RPMI7951 (cell line): ENCODE data around the gene A3GALT2. TPM values are rescaled to one million over a fixed set of nuclear protein-coding genes. Genes with fewer than 3 reads are reported as not detected.

Source experiments
- DNase-seq: peaks from one replicate; pipeline ENCODE4 v3.0.0-alpha.2; 2012; ENCODE audit warnings: low read depth
- total RNA-seq: library from RNA; depleted of rRNA; stranded (reverse); fragments of >200 nt; shearing (Covaris generic); gene quantifications from 2 replicates; pipeline ENCODE4 v1.2.3, GENCODE V29; 2014; rRNA removed

A3GALT2 gene
- not detected in 2 replicates for total RNA-seq

DNA sequence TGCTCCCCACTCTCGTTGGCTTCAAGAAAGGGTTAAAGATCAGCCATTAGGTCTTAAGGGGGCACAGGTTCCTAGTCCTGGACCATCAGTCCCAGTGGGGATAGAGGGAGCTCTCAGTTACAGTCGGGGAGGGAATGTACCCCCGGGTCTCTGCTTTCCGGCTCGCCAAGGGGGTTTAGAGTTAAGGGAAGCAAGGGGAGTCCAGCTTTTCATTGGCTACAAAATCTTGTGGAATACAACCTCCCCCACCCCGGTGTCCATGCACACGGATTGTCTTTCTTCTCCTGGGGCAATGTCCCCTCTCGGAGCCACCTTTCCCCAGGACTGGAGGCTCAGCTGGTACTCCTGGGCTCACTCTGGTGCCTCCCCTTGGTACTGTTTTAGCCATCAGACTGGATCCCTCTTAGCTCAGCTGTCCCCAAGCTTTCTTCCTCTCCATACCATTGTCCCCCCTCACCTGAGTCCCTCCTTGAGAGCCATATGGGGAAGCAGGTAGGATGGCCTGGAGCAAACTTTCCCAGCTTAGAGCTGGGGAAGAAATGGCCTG is at the start of gene A3GALT2:
A3GALT2 (minus strand) TSS at position 480 of the 547 bp plus-strand sequence; CDS start at position 480, 0 bp downstream.
- DNase-seq = no peak

DNA sequence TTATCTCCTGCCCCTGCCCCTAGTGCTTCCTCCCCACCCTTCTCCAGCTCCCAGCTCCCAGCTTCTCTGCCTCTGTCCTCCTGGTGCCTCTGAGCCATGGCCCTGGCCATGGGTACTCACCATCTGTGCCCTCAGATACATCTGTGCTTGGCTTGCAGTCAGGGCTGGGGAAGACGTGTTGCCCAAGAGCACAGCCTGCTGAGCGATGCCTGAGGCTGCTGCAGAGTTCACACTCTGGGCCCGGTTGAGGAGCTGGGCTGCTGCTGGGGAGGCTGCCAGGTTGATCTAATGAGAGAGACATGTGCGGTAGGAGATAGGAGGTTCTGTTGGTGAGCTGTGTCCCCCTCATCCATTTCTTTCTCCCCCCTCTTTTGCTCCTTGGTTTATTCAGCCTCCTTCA is 49.4 kb upstream of the A3GALT2 start:
- peak; percentile 91 for DNase-seq

DNA sequence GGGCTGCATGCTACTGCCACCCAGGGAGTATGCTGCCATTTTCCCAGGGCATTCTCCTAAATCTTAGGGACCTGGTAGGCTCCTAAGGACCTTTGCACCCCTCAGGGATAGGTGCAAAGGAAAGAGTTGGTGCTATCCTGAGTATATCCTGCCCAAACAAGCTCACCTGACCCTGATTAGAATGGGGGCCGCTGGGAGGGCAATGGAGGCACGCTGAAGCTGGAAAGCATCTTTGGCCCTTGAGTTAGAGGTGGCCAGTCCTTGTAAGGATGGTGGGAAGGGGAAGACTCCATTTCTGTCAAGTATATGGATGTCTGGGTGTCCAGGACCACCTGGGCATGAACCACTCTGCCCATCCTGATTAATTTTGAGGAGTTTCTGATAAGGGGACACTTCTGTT is 48.9 kb upstream of the A3GALT2 start:
- no peak for DNase-seq

DNA sequence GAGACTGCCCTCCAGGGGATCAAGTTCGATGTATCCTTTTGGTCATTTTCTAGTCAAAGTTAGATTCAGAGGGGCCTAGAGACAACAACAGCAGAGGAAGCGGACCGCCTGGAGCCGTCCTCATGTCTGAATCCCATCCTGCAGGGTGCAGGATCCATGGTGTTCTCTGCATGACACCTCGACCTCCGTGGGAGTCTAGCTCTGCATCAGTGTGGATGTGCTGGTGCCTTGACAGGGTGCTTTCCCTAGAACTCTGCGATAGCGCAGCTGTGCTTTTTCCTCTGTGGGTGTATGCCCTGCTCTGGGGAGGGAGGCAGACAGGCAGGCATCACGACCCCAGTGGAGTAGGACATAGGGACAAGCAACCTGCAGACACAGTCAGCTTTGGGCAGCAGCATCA is 48.2 kb upstream of the A3GALT2 start:
- DNase-seq = no peak

DNA sequence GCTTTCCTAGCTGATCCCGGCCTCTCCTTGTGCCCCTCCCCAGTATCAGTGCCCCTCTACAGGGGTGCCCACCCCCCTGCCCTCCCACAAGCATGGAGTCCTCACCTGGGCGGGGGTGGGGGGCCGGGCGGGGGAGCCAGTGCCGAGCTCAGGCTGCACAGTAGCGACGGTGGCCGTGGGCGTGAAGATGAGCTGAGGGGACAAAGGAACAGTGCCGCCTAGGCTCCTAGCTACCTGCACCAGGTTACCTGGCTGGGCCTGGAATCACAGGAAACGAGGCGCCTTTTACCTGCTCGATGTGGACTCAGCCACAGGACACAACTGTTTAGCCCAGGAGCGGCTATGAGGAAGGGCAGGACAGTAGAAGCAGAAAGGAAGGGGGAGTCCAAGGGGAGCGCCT is 47.5 kb upstream of the A3GALT2 start:
- no peak for DNase-seq

DNA sequence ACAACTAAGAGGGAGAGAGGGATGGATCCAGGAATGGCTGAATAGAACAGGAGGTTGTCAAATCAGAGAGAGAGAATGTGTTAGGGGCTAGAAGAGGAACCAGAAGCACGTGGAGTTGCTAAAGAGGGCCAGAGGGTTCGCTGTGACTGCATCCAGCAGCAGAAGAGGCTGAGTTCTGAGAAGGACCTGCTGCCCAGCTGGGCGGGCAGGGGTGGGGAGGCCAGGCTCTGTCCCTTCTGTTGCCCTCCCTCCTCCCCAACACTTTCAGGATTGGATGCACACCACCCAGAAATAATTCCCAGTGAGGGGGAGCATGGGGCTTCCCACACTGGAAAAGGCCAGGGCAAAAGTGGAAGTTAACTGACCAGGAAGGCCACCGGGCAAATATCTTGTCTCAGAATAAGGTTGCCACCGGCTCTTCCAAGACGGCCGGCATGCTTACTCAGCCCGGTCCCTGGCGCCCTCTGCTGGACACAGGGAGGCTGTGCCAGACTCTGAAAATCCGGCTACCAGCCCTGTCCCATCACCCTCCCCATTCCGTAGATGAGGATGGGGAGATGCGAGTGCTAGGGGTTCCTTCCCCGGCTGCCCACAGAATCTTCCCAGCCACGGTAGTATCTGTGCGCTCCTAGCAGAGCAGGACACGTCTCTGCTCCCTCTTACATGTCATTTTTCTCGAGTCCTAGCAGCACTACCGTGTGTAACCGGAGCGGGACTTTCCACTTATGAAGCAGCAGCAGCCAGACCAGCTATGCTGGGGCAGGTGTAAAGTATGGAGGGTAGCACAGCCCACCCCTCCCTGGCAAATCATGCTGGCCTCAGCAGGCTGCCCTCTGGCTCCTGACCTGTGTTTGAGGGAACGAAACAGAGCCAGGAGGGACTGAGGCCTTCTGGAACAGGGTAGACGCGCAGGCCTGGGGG is 46.8 kb upstream of the A3GALT2 start:
- DNase-seq = peak; percentile 78

DNA sequence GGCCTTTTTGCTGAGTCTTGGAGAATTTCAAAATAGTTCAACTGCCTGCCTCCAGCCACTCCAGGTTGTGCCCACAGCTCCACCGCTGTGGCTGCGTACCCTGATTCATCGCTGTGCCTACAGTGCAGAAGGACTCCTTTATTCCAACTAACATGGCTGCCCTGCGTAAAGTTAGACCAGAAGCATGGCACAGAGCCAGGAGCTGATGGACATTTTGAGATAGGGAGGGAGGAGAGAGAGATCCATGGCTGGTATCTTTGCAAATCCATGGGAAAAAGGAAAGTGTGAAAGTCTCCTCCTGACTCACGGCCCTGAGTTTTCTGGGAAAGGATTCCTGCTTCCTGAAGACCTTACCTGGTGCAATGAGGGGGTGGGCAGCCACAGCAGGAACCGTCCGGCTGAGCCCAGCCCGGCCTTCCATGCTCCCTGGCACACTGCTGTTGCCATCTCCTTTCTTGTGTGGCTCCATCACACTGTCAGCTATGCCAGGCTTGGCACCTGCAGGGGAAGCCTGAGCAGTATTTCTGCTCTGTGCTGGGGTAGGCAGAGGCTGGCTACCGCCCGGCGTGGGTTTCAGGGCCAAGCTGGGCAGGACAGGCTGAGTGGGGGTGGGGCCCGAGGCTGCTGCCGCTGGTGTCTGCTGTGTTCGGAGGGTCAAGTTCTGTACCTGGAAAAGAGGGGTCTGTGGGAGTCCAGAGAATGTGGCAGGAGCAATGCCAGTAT is 46.0 kb upstream of the A3GALT2 start:
- peak; percentile 35 for DNase-seq

DNA sequence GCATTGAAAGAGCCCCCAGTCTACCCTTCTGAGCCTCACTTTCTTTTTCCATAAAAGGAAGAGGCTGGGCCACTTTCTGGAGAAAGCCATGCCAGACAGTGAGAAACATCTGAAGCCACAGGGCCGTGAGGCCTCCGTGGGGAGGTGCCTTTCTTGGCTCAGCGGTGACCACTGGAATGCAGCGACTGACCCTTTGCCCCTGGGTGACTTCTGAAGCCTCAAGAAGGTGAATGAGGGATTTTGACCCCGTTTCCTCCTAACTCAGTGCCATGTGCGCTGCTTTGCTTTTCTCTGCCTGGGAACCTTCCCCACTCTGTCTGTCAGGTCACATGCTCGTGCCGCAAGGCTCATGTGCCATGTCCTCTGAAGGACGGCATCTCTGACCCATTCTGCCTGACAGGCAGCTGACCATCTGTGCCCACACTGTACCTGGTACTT is 44.7 kb upstream of the A3GALT2 start:
- peak; percentile 96 for DNase-seq

DNA sequence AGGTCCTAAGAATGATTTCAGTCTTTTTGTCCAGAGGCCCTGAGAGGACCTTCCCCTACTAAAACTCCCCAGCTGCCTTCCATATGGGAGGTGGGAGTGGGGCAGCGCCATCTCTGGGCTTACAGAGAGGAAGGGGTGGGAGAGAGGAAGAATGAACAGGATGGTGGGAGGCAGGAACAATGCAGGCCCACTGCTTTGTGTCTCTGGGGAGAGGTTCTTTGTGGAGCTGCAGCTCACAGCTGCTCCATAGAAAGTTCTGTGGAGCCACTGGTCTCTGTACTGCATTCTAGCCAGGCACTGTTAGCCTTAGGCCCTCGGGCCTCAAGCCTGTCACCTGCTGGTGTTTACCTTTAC is 43.6 kb upstream of the A3GALT2 start:
- no peak for DNase-seq

DNA sequence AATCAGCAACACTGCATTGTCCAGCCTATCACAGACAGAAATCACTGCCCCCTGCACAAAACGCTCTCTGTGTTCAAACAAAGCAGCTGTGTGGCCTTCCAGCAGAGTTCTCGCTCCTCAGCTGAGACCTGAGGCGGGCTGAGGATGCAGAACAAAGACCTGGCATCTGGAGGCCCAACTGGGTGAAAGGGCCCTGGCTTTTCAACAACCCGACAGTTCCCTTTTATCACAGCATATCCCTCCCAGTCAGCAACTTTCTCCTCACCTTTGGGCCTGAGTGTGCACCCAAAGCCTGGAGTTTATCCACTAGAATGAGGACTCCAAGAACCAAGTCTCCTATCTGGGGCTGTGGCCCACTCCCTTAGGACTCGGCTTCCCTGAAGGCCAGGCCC is 42.6 kb upstream of the A3GALT2 start:
- DNase-seq = no peak

DNA sequence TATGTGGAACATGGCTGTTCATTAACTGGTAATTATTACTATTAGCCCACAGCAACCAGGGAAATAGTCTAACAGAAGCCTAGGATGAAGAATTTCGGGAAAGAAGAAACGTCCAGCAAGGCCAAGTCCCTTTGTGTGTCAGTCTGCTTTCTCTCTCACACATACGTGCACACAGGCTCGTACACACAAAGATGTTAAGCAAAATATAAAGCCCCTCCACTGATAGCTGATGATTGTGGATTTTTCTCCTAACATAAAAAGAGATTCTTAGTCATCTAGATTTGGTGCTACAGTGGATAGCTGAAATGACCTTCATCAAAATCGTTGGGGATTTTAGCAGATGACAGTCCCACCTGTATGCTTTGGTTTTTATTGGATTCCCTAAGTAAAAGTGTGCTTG is 42.1 kb upstream of the A3GALT2 start:
- DNase-seq = no peak

DNA sequence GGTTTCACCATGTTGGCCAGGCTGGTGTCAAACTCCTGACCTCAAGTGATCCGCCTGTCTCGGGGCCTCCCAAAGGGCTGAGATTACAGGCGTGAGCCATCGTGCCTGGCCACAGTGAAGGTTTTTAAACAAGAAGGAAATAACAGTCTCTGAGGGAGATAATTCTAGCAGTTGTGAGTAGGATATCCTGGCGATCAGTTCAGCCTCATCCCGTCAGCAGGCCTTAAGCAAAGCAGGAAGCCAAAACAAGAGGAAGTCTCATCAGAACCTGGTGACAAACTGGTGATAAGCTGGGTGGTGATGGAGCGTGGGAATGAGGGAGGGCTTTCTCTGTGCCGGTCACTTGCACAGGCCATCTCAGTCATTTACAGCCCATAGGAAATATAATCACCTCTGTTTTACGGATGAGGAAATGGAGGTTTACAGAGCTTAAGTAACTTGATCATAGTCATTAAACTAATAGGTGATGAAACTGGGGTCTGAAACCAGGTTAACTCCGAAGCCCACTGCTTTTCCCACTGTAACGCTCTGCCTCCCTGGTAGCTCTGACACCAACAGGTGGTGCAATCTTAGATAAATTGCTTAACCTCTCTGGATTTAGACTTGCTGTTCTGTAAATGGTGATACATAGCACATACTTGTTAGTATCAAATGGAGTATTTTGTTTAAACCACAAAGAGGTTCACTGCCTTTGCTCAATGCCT is 40.8 kb upstream of the A3GALT2 start:
- no peak for DNase-seq

DNA sequence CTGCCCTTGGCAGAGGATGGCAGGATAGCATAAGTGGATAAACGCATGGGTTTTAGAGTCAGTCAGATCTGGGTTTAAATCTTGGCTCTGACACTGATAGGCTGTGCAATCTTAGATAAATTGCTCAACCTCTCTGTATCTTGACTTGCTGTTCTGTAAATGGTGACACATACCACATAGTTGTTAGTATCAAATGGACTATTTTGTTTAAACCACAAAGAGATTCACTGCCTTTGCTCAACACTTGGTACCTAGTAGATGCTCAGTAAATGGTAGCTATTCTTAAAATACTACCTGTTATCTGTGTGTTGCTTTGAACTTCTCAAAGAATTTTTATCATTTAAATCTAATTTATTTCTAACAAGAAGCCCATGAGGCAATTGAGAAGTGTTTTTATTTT is 39.5 kb upstream of the A3GALT2 start:
- no peak for DNase-seq

DNA sequence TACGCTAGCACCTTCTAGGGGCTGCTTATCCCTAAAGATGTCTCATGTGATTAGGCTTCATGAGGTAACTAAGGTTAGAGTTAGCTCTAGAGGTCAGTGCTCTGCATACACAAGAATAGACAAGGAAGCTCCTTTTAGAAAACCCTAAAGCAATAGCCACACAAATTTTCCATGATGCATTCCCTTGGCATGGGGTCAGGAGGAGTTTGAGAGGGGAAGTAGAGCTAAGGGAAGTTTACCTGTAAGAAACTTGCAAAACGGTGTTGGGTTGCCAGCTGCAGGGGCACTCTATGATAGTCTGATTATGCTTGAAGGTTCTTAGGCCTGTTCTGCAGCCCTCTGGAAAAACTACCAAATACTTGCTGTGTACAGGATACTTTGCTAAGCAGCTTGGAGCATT is 39.0 kb upstream of the A3GALT2 start:
- DNase-seq = no peak

DNA sequence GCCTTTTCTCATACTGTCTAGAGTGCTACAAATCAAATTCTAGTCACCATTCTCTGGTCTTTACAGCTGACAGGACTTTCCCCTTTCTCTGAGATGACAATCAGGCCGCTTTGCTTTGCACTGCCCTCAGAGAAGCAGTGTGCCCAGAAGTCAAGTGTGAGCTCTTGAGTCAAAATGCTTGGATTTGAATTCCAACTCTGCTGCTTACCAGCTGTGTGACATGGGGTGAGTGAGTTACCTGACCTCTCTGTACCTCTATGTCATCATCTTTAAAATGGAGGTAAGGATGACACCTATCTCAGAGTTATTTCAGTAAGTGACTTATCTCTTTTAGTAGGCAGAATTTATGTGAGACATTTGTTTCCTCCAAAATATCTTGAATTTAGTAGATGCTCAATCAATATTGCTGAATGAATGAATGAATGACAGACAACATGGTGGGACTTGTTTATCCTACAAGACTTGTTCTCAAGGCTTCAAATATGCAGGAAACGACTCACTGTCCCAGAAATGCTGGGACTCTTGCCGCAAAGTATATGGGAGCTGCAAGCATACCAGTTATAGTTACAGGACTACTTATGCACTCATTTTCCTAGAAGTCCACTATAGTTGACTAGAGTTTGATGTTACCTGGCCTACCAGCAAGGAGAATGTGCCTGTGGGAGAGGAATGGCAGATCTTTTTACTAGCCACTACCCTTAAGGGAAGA is 38.1 kb upstream of the A3GALT2 start:
- no peak for DNase-seq

DNA sequence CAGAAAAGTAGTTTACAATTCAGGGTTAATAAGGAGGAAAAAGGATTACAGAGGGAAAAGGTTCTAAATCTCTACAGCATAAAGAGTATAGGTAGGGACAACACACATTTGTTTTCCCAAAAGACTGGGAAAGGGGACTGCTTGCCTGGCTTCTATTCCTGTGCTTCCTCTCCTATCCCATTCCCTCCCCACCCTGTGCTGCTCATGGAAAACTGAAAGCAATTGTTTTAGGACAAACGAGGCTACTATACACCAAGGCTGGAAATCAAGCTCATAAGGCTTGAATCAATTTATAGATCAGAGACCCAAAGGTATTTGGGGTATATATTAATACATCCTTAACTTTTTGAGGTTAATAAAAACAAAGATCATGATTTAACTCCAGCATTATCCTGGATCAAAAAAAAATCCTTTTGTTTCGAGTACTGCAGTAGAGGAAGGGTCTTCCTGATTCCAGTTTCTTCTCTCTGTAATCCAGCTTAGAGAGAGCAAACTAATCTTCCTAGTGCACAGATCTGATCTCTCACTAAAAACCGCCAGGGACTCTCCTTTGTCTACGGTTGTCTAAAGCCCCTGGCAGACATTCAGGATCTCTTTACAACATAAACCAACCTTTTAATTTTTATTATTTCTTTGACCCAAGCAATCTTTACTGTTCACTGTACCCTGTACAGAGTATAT is 37.4 kb upstream of the A3GALT2 start:
- DNase-seq = no peak

DNA sequence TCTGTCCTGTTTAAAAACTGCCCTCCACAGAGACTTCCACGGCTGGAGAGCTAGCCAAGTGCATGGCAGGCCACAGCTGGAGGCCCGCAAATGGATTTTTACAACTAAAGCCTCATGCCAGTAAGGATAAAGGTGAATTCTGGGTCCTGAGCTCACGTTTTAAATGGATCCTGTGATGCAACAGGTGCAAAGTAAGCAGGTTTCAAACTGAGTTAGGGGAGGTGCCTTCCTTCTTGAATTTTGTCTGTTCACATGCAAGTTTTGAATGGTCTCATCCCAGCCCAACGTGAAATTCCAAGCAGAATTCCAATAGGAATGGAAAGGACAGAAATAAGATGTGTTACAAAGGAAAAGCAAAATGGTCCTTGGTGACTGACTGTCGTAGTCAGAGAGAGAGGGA is 36.2 kb upstream of the A3GALT2 start:
- DNase-seq = no peak

DNA sequence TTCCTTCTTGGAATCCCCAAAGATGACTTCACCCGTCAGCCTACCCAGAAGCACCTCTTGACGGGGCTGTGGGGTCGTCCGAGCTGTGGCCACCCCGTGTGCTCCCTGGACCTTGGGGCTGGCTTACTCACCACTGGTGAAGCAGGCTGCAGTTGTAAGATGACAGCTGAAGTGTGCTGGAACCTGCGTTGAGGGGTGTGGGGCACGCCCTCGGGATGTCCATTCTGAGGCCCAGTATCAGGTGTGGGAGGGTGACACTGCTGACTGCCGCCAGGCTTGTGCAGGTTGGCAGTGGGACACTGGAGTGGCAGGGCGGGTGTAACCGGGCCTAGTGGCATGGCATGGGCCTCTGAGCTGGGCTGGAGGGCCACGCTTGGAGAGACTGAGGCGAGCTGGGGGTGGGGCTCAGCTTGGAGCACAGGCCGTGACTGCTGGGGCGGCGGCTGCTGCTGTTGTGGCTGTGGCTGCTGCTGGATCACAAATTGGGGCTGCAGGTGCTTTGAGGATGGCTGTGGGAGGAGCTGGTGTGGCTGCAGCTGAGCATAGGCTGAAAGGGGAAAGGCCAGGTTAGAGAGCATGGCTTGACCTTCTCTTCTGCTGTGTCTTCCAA is 33.9 kb upstream of the A3GALT2 start:
- no peak for DNase-seq

DNA sequence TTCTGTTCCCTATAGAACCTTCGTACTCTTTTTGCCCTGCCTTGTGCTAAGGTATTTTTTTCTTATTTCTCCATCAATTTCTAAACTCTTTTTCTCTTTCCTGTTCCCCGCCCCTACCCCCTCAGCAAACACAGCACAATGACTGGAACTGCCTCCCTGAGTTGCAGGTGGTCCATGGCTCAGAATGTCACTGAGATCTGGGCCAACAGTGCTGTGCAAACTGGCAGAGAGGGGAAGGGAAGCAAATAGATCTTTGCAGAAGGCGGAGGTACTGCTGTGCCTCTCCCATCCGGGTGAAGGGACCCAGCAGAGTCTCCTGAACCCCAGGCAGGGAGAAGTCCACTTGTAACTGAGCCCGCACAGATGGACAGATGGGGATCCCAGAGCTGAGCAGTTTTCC is 32.6 kb upstream of the A3GALT2 start:
- no peak for DNase-seq

DNA sequence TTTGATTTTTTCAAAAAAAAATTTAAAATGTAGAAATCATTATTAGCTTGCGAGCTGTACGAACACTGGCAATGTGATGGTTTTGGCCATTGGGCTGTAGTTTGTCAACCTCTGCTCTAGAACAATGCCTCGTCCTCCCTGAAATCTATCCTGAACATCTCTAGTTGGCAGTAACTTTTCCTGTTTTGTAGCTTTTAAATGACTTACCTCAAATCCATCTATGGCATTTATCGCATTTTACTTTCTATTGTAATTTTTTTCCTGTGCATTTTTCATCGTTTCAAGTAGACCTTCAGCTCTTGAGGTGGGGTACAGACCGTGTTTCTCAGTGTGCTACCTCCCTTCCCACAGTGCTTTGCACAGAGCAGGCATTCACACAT is 30.4 kb upstream of the A3GALT2 start:
- DNase-seq = no peak
